ENCODE measurements around the gene SLC4A3. TPM values are rescaled to one million over a fixed set of nuclear protein-coding genes. Genes with fewer than 3 reads are reported as not detected.
A peak's percentile ranks its signal among the peaks of the same experiment; 100 is the strongest.

SLC4A3 gene
- polyA plus RNA-seq, 1 of the 3 experiments (the other 2 are of a cell fraction): 12.3 TPM

- DNase-seq: peak; percentile 95
- Histone ChIP-seq H3K4me3 (ENCODE audit: low read depth in 2 of 2, low read length in 1 of 2) (peak overlapping the region in 1 of 2 experiments; percentile 39; a peak in 1 of 4 replicates), H3K79me2 (ENCODE audit: insufficient read depth) (no peaks in the 10 kb centered on the region), H3K27ac (ENCODE audit: low read depth in 2 of 2, low read length in 1 of 2) (no peak overlapping the region), H3F3A (replicated peaks; ENCODE audit: insufficient read depth) (peaks cover 10% of the 10 kb centered on the region), H3K4me1 (ENCODE audit: control insufficient read depth in 1 of 2, insufficient read depth in 2 of 2, low read depth in 1 of 2, low read length in 1 of 2) (peaks cover 13 to 20% of the 10 kb centered on the region in 2 experiments; a peak in 3 of 4 replicates), H3K9ac (no peak overlapping the region), H3K27me3 (ENCODE audit: insufficient read depth) (no peaks in the 10 kb centered on the region; the same call in 1 of the 2 replicates), H3K9me3 (no peaks in the 10 kb centered on the region), H3K9me2 (no peaks in the 10 kb centered on the region), H2AFZ (ENCODE audit: low read depth) (no peak overlapping the region), H3K4me2 (peak overlapping the region; percentile 40; the same call in 1 of the 2 replicates), H4K20me1 (ENCODE audit: insufficient read depth) (no peaks in the 10 kb centered on the region), H3K36me3 (replicated peaks in 1 of 2; ENCODE audit: control insufficient read depth in 1 of 2, insufficient read depth in 2 of 2, low read length in 1 of 2) (no peaks in the 10 kb centered on the region)
- 29% methylated on average over 8 of the region's 24 CpGs for WGBS (ENCODE audit: low lambda C conversion rate)
- CTCF ChIA-PET: interaction anchor here (0.6 to 7.3 kb wide), 42 partner anchors 9 to 865 kb away, joined by 3 to 95 read pairs (median 4); partner anchors contain the start of genes CHPF, INHA, OBSL1 and SLC4A3
- POLR2A ChIA-PET: interaction anchor here (0.7 kb wide), 1 partner anchor 71 kb away, joined by 3 read pairs; the partner anchor contains the start of gene OBSL1
- TF ChIP-seq FOXM1 (IDR thresholded peaks at IDR 0.05; ENCODE audit: low read depth) (no peak), EP300 (IDR thresholded peaks at IDR 0.05; ENCODE audit: borderline replicate concordance in 1 of 2, low read depth in 1 of 2, low read length in 1 of 2) (no peak), USF2 (IDR thresholded peaks at IDR 0.05; ENCODE audit: borderline replicate concordance, low read depth, low read length) (no peak), RFX5 (IDR thresholded peaks at IDR 0.05; ENCODE audit: low read length) (peak; percentile 98), TEAD4 (IDR thresholded peaks at IDR 0.05; ENCODE audit: borderline replicate concordance, insufficient read depth) (no peak), JUND (IDR thresholded peaks at IDR 0.05) (no peak), MEF2A (IDR thresholded peaks at IDR 0.05; ENCODE audit: borderline replicate concordance, low read depth) (no peak), RCOR1 (IDR thresholded peaks at IDR 0.05; ENCODE audit: low read length) (no peak), GABPA (IDR thresholded peaks at IDR 0.05; ENCODE audit: low read depth) (no peak), TAF1 (IDR thresholded peaks at IDR 0.05; ENCODE audit: borderline replicate concordance, low read depth, low read length) (no peak), CTCF (IDR thresholded peaks at IDR 0.05) (peak; percentile 98), REST (IDR thresholded peaks at IDR 0.05; ENCODE audit: low read depth, low read length) (0 out of 2 replicates have a peak, but pooled peaks have one; percentile 40), POLR2AphosphoS5 (IDR thresholded peaks at IDR 0.05; ENCODE audit: low read depth, low read length) (peak; percentile 52; the same call in 1 of the 2 replicates), RXRA (IDR thresholded peaks at IDR 0.05; ENCODE audit: borderline replicate concordance, low read depth) (no peak), SIN3A (IDR thresholded peaks at IDR 0.05; ENCODE audit: borderline replicate concordance, low read depth, low read length) (no peak), PBX3 (IDR thresholded peaks at IDR 0.05) (no peak), GATA2 (CRISPR knock-in tag; IDR thresholded peaks at IDR 0.05) (no peak), NFIC (IDR thresholded peaks at IDR 0.05; ENCODE audit: borderline replicate concordance) (no peak), TCF12 (IDR thresholded peaks at IDR 0.05) (no peak), EZH2phosphoT487 (IDR thresholded peaks at IDR 0.05; ENCODE audit: borderline replicate concordance, low read depth) (no peak), NRF1 (IDR thresholded peaks at IDR 0.05; ENCODE audit: low read depth, low read length) (no peak), SMC3 (IDR thresholded peaks at IDR 0.05; ENCODE audit: low read depth, low read length) (peak; percentile 98), RAD21 (IDR thresholded peaks at IDR 0.05; ENCODE audit: low read length) (peak; percentile 93), ELF1 (IDR thresholded peaks at IDR 0.05) (no peak), ZBTB33 (IDR thresholded peaks at IDR 0.05; ENCODE audit: borderline replicate concordance, low read depth) (no peak)
These were observed 15.1 kb downstream of the SLC4A3 start for GRCh38 chr2:219642465-219643083.
